ENCODE measurements around the gene WDR45B.

The WDR45B gene

DNA sequence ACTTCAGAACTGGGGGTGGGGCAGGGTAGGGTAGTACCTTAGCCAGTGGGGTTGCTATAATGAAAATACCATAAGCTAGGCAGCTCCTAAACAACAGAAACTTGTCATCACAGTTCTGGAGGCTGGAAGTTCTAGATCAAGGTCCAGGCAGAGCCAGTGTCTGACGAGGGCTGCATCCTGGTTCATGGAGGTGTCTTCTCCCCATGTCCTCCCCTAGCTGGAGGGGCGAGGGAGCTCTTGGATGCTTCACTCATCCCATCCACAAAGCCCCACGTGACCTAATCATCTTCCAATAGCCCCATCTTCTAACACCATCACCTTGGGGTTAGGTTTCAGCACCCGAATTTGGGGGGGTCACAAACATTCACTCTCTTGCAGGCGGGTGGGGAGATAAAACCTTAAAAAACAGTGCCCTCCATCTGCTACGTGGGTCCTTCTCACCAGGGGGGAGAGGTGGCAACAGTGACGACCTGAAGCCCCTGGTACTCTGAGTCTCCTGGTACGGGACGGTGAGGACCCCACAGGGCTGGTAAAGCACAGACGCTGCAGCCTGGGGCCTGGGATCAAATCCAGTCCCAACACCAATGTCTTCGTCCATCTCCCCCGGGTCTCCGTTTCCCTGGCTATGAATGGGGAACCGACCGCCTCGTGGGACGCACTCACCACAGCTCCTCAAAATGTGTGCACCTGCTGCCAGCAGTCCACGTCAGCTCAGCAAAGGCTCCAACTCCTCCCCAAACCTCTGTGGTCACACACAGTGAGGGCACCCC is 27.4 kb upstream of the WDR45B start:
- DNase-seq = no peak

GRCh38 chr17:82674656-82675475 is 26.6 kb upstream of the WDR45B start:
- DNase-seq = no peak

DNA sequence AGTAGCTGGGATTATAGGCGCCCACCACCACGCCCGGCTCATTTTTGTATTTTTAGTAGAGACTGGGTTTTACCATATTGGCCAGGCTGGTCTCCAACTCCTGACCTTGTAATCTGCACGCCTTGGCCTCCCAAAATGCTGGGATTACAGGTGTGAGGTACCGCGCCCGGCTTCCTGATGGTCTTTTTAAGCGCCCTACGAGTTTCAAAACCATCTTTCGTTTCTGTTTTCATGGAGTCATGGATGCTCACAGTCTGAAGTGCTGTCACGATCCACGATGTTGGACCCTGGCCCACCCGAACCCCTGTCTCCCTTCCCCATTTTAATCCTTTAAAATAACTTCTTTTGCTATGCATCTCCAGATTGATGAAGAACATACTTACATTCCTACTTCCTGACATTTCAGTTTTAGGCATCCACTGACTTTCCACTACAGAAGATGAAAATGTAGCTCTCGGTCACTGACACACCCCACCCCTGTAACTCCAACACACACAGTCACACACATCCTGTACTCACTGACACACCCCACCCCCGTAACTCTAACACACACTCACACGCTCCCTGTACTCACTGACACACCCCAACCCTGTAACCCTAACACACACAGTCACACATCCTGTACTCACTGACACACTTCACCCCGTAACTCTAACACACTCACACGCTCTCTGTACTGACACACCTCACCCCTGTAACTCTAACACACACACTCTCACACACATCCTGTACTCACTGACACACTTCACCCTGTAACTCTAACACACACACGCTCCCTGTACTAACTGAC is 22.6 kb upstream of the WDR45B start:
- no peak for DNase-seq

DNA sequence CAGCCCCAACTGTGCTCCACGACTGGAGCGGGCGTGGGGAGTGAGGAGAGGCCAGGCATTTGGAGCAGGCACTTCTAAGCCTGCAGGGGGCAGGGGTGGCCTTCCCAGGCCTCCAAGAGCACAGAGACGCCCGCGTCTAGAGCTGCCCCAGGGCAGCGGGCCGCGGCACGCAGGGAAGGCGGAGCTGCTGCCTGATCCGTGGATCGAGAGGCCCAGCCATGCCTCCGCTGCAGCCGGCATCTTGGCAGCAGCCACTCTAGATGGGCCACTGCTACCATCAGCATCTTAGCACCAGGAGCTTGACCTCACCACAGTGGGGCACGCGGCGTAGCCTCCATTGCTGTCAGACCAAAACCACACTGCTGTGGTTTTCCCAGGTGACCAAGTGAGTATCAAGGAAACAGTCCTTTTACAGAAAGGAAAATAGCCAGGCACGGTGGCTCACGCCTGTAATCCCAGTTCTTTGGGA is 20.4 kb upstream of the WDR45B start:
- no peak for DNase-seq

GRCh38 chr17:82668024-82668630 is 19.9 kb upstream of the WDR45B start:
- no peak for DNase-seq

- DNase-seq = no peak
These were observed 19.4 kb upstream of the WDR45B start for GRCh38 chr17:82667668-82668000.

GRCh38 chr17:82666931-82667667 is 18.9 kb upstream of the WDR45B start:
- no peak for DNase-seq

GRCh38 chr17:82665891-82666290 is 17.6 kb upstream of the WDR45B start:
- DNase-seq = no peak

DNA sequence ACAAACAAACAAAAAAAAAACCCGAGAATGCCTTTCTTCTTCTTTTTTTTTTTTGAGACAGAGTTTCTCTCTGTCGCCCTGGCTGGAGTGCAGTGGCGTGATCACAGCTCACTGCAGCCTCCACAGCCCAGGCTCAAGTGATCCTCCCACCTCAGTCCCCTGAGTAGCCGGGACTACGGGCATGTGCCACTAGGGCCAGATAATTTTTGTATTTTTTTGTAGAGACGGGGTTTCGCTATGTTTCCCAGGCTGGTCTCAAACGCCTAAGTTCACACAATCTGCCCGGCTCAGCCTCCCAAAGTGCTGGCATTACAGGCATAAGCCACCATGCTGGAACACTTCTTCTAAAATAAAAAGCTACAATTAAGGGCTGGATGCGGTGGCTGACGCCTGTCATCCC is 17.0 kb upstream of the WDR45B start:
- DNase-seq = no peak

- no peak for DNase-seq
These were observed 16.5 kb upstream of the WDR45B start for GRCh38 chr17:82664701-82665182.

- no peak for DNase-seq
These were observed 16.0 kb upstream of the WDR45B start for GRCh38 chr17:82664276-82664575.

DNA sequence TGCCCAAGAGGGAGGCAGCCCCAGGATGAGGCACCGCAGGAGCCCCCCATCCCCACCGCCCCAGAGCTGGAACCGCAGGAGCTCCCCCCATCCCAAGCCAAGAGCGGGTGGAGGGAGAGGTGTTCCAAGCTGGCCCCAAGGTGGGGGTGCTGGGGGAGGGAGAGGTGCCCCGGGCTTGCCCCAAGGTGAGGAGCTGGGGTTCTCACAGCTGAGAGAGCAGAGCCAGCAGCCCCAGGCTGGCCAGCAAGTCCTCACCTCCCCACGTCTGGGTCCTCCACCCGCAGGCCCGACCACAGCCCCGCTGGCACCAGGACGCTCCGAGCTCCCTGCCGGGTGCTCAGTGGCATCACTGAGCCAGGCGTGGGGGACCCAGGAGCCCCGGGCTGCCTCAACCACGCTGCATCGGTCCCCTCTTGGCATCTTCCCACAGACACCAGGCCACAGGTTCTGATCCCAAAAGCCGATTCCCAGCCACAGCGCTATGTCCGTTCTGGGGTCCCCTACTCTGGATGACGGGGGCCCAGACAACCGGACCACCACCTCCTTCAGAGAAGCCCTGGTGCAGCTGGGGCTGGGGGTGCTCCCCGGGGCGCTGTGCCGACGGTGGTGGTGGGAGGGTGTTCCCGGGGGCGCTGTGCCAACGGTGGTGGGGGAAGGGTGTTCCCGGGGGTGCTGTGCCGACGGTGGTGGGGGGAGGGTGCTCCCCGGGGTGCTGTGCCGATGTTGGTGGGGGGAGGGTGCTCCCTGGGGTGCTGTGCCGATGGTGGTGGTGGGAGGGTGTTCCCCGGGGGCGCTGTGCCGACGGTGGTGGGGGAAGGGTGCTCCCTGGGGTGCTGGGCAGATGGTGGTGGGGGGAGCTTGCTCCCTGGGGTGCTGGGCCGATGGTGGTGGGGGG is 15.4 kb upstream of the WDR45B start:
- no peak for DNase-seq

DNA sequence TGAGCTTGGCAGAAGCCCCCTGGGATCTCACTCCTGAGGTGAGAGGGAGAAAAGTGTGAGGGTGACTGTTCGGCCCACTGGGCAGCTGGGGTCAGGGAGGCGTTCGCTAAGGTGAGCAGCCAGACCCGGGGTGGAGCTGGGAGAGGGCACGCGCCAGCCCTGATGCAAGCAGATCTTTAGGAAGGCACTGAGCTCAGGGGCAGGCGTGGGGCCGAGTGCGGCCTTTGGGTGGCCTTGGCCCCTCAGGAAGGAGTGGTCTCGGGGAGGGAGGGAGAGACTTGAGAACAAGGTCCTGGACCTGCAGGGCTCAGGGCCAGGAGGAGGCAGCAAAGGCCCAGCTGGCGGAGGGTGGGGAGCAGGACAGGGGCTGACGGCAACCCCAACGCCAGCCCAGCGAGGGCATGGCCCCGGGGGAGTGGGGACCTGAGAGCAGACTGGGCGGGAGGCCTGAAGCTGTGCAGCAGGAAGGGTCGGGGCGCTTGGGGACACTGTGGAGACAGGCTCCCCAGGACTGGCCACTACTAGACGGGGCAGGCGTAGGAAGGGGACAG is 14.5 kb upstream of the WDR45B start:
- no peak for DNase-seq

GRCh38 chr17:82661717-82662683 is 13.8 kb upstream of the WDR45B start:
- no peak for DNase-seq

- DNase-seq = no peak
These were observed 11.6 kb upstream of the WDR45B start for GRCh38 chr17:82659886-82660285.

- DNase-seq = no peak
These were observed 10.7 kb upstream of the WDR45B start for GRCh38 chr17:82658796-82659452.

GRCh38 chr17:82658331-82658730 is 10.1 kb upstream of the WDR45B start:
- DNase-seq = no peak

- no peak for DNase-seq
These were observed 9.7 kb upstream of the WDR45B start for GRCh38 chr17:82657926-82658325.

GRCh38 chr17:82656266-82656665 is 8.0 kb upstream of the WDR45B start:
- DNase-seq = no peak

All from stimulated activated naive CD4-positive, alpha-beta T cell treated with Interleukin-2 at 50 U/mL for 16 hours (primary cell).